Glutamatergic neuron (in vitro differentiated cells): ENCODE data around the gene IGSF9. TPM values are rescaled to one million over a fixed set of nuclear protein-coding genes. Genes with fewer than 3 reads are reported as not detected.

Source experiments
- DNase-seq: peaks from one replicate; pipeline ENCODE4 v3.0.0; 2022
- H3K27ac Mint-ChIP-seq: one replicate; pipeline ENCODE4 v1.8.0; 2020; ENCODE audit warnings: mild to moderate bottlenecking, mixed read lengths, inconsistent platforms; ENCODE audit not compliant: unreplicated experiment
- H3K27me3 Mint-ChIP-seq: one replicate; pipeline ENCODE4 v1.8.0; 2020; ENCODE audit warnings: mild to moderate bottlenecking, moderate library complexity, mixed read lengths, inconsistent platforms; ENCODE audit not compliant: unreplicated experiment
- H3K36me3 Mint-ChIP-seq: one replicate; pipeline ENCODE4 v1.8.0; 2020; ENCODE audit warnings: mild to moderate bottlenecking, mixed read lengths, inconsistent platforms; ENCODE audit not compliant: unreplicated experiment
- H3K4me1 Mint-ChIP-seq: one replicate; pipeline ENCODE4 v1.8.0; 2020; ENCODE audit warnings: mild to moderate bottlenecking, low read depth, mixed read lengths, inconsistent platforms; ENCODE audit not compliant: unreplicated experiment
- H3K4me3 Mint-ChIP-seq: one replicate; pipeline ENCODE4 v1.8.0; 2020; ENCODE audit warnings: mild to moderate bottlenecking, mixed read lengths, inconsistent platforms; ENCODE audit not compliant: unreplicated experiment
- H3K9me3 Mint-ChIP-seq: one replicate; pipeline ENCODE4 v1.8.0; 2020; ENCODE audit warnings: mild to moderate bottlenecking, moderate library complexity, mixed read lengths, inconsistent platforms; ENCODE audit not compliant: unreplicated experiment
- total RNA-seq: library from RNA; stranded (reverse); fragmentation: NEBNext Ultra II Directional; extraction: Animal tissue kit (Norgen Biotek cat#: 25700); gene quantifications from one replicate; pipeline ENCODE4 v1.2.1, GENCODE V29; 2021; ENCODE audit not compliant: unreplicated experiment
- TF ChIP-seq, protein P1 (sequence below): fragments of 200-600 bp; sonication (generic); IDR thresholded peaks from one replicate; pipeline ENCODE4 v1.5.0; 2021; ENCODE audit not compliant: partially characterized antibody, unreplicated experiment

Gene IGSF9
- total RNA-seq, 1 donor from 2014 or later: 23.4 TPM

DNA sequence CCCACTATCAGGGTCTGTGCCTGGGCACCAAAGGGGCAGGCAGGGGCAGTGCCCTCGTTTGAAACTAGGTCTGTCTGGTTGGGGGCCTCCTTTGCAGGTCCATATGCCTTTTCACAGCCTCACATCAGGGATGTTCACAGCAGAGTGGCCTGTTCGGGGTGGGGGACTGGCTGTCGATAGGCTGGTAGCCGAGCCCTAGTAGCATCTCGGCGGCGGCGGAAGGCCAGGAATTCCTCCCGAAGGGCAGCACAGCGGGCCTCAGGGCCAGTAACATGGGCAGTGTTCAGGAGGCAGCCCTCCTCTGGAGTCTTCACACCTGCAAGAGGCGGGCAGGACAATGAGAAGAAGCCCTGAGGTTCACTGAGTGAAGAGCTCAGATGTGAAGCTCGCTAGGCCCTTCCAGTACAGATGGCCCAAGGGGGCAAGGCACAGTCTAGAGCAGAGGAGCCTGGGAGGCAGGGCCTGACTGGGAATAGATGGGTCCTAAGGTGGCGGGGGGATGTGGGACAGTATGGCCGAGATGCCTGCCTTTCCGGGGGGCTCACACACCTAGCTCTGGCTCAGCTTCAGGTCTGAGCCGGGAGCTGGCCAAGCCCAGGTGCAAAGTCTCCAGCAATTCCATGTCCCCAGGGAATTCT lies 18.1 kb downstream of the IGSF9 start:
- Mint-ChIP-seq H3K36me3 (peaks cover 5% of the 10 kb centered on the region), H3K9me3 (peaks cover 16% of the 10 kb centered on the region), H3K4me1 (peaks cover 26% of the 10 kb centered on the region), H3K4me3 (no peak overlapping the region), H3K27me3 (peaks cover 14% of the 10 kb centered on the region), H3K27ac (peak overlapping the region; percentile 64)
- TF ChIP-seq, protein P1, sequence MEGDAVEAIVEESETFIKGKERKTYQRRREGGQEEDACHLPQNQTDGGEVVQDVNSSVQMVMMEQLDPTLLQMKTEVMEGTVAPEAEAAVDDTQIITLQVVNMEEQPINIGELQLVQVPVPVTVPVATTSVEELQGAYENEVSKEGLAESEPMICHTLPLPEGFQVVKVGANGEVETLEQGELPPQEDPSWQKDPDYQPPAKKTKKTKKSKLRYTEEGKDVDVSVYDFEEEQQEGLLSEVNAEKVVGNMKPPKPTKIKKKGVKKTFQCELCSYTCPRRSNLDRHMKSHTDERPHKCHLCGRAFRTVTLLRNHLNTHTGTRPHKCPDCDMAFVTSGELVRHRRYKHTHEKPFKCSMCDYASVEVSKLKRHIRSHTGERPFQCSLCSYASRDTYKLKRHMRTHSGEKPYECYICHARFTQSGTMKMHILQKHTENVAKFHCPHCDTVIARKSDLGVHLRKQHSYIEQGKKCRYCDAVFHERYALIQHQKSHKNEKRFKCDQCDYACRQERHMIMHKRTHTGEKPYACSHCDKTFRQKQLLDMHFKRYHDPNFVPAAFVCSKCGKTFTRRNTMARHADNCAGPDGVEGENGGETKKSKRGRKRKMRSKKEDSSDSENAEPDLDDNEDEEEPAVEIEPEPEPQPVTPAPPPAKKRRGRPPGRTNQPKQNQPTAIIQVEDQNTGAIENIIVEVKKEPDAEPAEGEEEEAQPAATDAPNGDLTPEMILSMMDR: no peak
- no peak for DNase-seq

DNA sequence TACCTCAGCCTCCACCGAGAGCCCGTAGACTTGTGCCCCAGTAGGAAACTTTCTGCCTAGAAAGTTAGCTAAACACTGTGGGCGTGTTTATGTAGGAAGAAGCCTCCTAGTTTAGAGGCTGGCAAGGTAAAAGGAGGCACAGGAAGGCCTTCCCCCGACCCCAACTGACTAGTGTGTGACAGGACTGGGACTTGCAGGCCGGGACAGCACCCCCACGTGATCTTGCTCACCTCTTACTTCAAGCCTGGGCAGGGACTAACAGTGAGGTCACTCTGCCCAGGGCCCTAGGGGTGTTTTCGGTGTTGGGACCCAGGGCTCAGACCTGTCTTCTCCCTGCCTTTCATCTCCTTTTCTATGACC lies 19.7 kb downstream of the IGSF9 start:
- peak overlapping the region; percentile 90 for H3K4me3 Mint-ChIP-seq
- H3K27ac Mint-ChIP-seq: no peak overlapping the region

DNA sequence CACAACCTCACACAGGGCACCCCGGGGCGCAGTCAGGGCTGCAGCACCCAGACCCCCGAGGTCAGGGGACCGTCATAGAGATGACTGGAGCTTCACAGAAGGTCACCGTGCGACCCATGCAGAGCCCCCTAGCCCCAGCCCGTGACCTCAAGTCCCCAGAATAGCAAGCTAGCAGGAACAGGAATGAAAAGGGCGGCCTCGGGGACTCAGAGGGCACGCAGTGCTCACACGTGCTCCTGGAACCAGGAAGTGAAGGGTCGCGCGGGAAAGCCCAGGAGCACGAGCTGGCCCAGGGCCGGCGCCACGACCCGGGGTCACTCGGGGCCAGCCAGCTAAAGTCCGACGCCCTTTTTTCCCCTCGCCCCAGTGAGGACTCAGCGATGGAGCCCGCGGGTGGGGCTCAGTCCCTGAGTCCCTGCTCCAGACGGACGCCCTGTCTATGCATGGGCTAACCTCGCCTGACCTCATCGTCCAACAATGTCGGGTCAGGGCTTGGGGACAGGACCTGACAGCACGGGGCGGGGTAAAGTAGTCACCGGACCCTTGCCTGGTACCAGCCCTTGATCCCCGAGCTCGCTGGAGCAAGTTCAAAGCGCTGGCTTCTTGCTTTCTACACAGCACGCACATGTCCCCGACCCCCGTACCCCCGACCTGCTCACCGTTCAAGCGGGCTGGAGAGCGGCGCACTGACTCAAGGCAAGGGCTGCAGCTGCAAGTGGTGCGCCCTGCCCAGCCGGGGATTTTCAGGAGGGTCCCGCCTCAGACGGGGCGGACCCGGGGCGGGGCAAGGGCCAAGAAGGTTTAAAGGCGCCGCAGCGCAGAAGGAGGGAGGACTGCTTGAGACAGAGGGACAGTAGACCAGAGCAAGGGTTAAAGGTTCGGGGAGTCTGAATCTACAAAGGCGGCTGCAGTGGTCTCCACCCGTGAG lies 20.4 kb downstream of the IGSF9 start, which contains the start of gene TAGLN2:
Gene TAGLN2 (minus strand): TSS at position 717 of the 928 bp plus-strand sequence. CDS start 4,998 bp downstream, outside the sequence.
- DNase-seq: peak; percentile 84
- peak within 1 kb of the TSS; percentile 99 for H3K27ac Mint-ChIP-seq

More for the DNA sequence above, 19.7 kb downstream of the IGSF9 start:
- H3K4me1 Mint-ChIP-seq: peaks cover 28% of the 10 kb centered on the region
- H3K36me3 Mint-ChIP-seq: peaks cover 11% of the 10 kb centered on the region
- DNase-seq: no peak
- TF ChIP-seq, protein P1: no peak
- peaks cover 17% of the 10 kb centered on the region for H3K9me3 Mint-ChIP-seq
- peaks cover 14% of the 10 kb centered on the region for H3K27me3 Mint-ChIP-seq

DNA sequence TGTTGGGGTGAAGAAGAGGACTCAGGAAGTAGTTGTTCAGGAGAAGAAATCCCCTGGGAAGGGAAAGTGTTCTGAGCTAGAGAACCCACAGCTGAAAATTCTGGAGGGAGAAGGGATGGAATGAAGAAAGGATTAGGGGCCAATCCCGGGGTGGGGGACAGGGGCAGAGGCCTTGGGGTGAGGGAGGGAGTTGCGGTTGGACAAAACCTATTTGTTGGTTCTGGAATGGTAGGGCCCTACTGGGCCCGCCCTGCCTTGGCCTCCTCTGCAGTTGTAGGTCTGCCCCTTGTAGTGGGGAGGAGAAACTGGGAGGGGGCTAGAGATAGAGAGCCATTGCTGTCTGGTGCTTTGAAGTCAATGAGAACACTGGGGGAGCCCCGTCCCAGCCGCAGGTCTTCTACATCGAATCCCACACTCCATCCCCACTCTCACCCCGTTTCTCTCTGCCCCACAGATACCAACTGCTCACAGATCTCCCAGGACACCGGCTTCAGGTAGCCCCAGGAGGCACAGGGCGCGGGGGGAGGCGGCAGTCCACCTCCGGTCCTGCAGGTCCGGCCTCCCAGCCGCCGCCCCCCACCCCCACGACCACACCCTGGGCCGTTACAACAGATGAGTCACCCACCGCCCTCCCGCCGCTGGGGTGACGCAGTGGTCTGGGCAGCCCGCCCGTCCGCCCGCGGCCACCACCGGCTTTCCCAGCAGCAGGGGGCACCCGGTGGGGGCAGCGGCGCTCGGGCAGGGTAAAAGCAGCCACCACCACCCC lies 21.2 kb downstream of the IGSF9 start:
- H3K9me3 Mint-ChIP-seq: peaks cover 17% of the 10 kb centered on the region
- H3K4me1 Mint-ChIP-seq: peaks cover 27% of the 10 kb centered on the region
- H3K27ac Mint-ChIP-seq: peak overlapping the region; percentile 99
- TF ChIP-seq, protein P1: no peak
- H3K27me3 Mint-ChIP-seq: peaks cover 14% of the 10 kb centered on the region
- peaks cover 11% of the 10 kb centered on the region for H3K36me3 Mint-ChIP-seq
- peak overlapping the region; percentile 88 for H3K4me3 Mint-ChIP-seq
- DNase-seq: peak; percentile 67

More for the DNA sequence above, 20.4 kb downstream of the IGSF9 start, which contains the start of gene TAGLN2:
- Mint-ChIP-seq H3K9me3 (peaks cover 17% of the 10 kb centered on the region), H3K27me3 (peaks cover 14% of the 10 kb centered on the region), H3K36me3 (peaks cover 13% of the 10 kb centered on the region), H3K4me3 (peak within 1 kb of the TSS; percentile 90), H3K4me1 (peaks cover 28% of the 10 kb centered on the region)
- TF ChIP-seq, protein P1: no peak
